ENCODE data around the gene OR4D1. TPM values are rescaled to one million over a fixed set of nuclear protein-coding genes. Genes with fewer than 3 reads are reported as not detected.

OR4D1 gene
- total and polyA plus RNA-seq, 4 donors = under 0.01 TPM; not detected in 3

DNA sequence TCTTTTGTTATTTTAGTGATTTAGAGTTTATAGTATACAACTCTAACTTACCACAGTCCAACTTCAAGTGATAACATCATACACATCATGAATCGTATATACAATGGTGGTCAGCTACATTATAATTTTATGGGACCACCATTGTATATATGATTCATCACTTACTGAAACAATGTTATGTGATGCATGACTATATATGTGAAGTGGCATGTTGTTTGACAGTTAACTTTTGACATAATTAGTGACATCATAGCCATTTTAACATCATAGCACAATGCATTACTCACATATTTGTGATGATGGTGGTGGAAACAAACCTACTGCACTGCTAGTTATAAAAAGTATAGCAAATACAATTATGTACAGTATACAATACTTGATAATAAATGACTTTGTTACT is 43.1 kb upstream of the OR4D1 start:
- no peak for TF ChIP-seq FOXA2 (IDR thresholded peaks at IDR 0.05)
- TF ChIP-seq, protein P1, sequence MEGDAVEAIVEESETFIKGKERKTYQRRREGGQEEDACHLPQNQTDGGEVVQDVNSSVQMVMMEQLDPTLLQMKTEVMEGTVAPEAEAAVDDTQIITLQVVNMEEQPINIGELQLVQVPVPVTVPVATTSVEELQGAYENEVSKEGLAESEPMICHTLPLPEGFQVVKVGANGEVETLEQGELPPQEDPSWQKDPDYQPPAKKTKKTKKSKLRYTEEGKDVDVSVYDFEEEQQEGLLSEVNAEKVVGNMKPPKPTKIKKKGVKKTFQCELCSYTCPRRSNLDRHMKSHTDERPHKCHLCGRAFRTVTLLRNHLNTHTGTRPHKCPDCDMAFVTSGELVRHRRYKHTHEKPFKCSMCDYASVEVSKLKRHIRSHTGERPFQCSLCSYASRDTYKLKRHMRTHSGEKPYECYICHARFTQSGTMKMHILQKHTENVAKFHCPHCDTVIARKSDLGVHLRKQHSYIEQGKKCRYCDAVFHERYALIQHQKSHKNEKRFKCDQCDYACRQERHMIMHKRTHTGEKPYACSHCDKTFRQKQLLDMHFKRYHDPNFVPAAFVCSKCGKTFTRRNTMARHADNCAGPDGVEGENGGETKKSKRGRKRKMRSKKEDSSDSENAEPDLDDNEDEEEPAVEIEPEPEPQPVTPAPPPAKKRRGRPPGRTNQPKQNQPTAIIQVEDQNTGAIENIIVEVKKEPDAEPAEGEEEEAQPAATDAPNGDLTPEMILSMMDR (IDR thresholded peaks at IDR 0.05; ENCODE audit: low read depth, low read length, missing input control) = no peak
- 97% methylated on average over 1 of the region's 1 CpG for WGBS

DNA sequence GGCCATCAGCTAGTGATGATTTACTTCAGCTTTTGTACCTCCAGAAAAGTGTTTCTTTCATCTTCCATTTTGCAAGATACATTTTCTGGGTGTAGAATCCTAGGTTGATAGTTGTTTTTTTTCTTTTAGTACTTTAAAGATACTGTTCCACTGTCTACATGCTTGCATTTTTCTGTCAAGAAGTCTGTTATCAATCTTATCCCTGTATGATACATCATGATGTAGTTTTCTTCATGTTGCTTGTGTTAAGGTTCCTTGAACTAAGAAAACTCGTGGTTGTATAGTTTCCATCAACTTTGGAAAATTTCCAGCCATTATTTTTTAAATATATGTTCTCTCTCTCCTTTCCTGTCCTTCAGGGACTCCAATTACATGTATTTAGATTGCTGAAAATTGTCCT is 40.9 kb upstream of the OR4D1 start:
- 53% methylated on average over 1 of the region's 1 CpG for WGBS
- TF ChIP-seq GABPA (IDR thresholded peaks at IDR 0.05 in 1 of 2, conservative IDR thresholded peaks at IDR 0.05 in 1 of 2) (no peak), HNF4A (conservative IDR thresholded peaks at IDR 0.05) (no peak), TAF1 (conservative IDR thresholded peaks at IDR 0.05) (no peak), EGR1 (IDR thresholded peaks at IDR 0.05; ENCODE audit: low read depth in 2 of 2) (no peak), SP1 (IDR thresholded peaks at IDR 0.05) (no peak), HNF4G (IDR thresholded peaks at IDR 0.05) (no peak), NR2F2 (IDR thresholded peaks at IDR 0.05) (no peak), RAD21 (IDR thresholded peaks at IDR 0.05) (no peak), FOXA1 (IDR thresholded peaks at IDR 0.05) (no peak)
- TF ChIP-seq, protein P1 (IDR thresholded peaks at IDR 0.05; ENCODE audit: low read depth, low read length, missing input control) = no peak
- TF ChIP-seq, protein P2, sequence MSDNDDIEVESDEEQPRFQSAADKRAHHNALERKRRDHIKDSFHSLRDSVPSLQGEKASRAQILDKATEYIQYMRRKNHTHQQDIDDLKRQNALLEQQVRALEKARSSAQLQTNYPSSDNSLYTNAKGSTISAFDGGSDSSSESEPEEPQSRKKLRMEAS (IDR thresholded peaks at IDR 0.05) = no peak
- TF ChIP-seq, protein P3, sequence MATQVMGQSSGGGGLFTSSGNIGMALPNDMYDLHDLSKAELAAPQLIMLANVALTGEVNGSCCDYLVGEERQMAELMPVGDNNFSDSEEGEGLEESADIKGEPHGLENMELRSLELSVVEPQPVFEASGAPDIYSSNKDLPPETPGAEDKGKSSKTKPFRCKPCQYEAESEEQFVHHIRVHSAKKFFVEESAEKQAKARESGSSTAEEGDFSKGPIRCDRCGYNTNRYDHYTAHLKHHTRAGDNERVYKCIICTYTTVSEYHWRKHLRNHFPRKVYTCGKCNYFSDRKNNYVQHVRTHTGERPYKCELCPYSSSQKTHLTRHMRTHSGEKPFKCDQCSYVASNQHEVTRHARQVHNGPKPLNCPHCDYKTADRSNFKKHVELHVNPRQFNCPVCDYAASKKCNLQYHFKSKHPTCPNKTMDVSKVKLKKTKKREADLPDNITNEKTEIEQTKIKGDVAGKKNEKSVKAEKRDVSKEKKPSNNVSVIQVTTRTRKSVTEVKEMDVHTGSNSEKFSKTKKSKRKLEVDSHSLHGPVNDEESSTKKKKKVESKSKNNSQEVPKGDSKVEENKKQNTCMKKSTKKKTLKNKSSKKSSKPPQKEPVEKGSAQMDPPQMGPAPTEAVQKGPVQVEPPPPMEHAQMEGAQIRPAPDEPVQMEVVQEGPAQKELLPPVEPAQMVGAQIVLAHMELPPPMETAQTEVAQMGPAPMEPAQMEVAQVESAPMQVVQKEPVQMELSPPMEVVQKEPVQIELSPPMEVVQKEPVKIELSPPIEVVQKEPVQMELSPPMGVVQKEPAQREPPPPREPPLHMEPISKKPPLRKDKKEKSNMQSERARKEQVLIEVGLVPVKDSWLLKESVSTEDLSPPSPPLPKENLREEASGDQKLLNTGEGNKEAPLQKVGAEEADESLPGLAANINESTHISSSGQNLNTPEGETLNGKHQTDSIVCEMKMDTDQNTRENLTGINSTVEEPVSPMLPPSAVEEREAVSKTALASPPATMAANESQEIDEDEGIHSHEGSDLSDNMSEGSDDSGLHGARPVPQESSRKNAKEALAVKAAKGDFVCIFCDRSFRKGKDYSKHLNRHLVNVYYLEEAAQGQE (IDR thresholded peaks at IDR 0.05) = no peak
- no peak for DNase-seq (ENCODE audit: low spot score)

More for the DNA sequence above, 43.1 kb upstream of the OR4D1 start:
- no peak for DNase-seq (ENCODE audit: low spot score)
- Histone ChIP-seq H3K9ac (ENCODE audit: low read depth in 1 of 2, low read length in 2 of 2) (no peak overlapping the region), H3K9me3 (ENCODE audit: control insufficient read depth in 4 of 4, low read length in 3 of 4) (no peaks in the 10 kb centered on the region), H3K4me3 (ENCODE audit: low read depth in 1 of 3, low read length in 3 of 3) (no peak overlapping the region), H3K27ac (ENCODE audit: low read depth in 1 of 2, low read length in 2 of 2) (no peak overlapping the region), H3K36me3 (ENCODE audit: control insufficient read depth in 4 of 4, insufficient read depth in 3 of 4, low read depth in 1 of 4, low read length in 3 of 4) (no peaks in the 10 kb centered on the region), H3K27me3 (ENCODE audit: control insufficient read depth in 4 of 4, insufficient read depth in 4 of 4, low read length in 3 of 4) (no peaks in the 10 kb centered on the region), H3K4me1 (ENCODE audit: control insufficient read depth in 4 of 4, insufficient read depth in 4 of 4, low read length in 3 of 4) (no peaks in the 10 kb centered on the region)

More for the DNA sequence above, 40.9 kb upstream of the OR4D1 start:
- Histone ChIP-seq H3K4me1 (ENCODE audit: control insufficient read depth in 4 of 4, insufficient read depth in 4 of 4, low read length in 3 of 4) (no peaks in the 10 kb centered on the region), H3K27ac (ENCODE audit: low read depth in 1 of 2, low read length in 2 of 2) (no peak overlapping the region), H3K9me3 (ENCODE audit: control insufficient read depth in 4 of 4, low read length in 3 of 4) (no peaks in the 10 kb centered on the region), H3K27me3 (ENCODE audit: control insufficient read depth in 4 of 4, insufficient read depth in 4 of 4, low read length in 3 of 4) (no peaks in the 10 kb centered on the region), H3K4me3 (ENCODE audit: low read depth in 1 of 3, low read length in 3 of 3) (no peak overlapping the region), H3K9ac (ENCODE audit: low read depth in 1 of 2, low read length in 2 of 2) (no peak overlapping the region), H3K36me3 (ENCODE audit: control insufficient read depth in 4 of 4, insufficient read depth in 3 of 4, low read depth in 1 of 4, low read length in 3 of 4) (no peaks in the 10 kb centered on the region)

All from liver (tissue), 9 donors.